ENCODE data around the gene OLR1.

OLR1 gene

DNA sequence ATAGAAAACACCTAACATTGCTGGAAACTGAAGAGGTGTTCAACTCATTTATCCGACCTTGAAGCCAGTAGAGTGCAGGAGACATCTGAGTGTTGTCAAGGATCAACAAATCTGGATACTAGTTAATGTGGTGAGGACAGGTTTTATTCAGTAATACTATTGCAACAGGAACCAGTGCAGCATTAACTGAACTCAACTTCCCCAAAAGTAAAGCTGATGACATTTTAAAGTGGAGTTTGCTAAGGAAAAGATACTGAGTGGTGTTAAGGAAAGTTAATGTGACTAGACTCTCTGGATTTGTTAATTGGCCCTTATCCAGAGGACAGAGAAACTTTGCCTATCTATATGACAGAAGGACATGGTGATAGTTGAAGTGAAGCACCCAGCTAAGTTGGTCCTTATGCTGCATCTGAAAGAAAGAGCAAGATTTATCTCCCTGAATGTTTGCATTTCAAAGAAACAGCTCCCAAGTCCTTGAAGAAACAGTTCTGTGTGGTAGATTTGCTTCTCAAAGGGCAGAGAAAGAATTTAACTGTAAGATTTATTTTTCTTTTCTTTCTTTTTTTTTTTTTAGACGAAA is 40.7 kb downstream of the OLR1 start:
- no peak for DNase-seq (ENCODE audit: low read depth)
- TF ChIP-seq, protein P1, sequence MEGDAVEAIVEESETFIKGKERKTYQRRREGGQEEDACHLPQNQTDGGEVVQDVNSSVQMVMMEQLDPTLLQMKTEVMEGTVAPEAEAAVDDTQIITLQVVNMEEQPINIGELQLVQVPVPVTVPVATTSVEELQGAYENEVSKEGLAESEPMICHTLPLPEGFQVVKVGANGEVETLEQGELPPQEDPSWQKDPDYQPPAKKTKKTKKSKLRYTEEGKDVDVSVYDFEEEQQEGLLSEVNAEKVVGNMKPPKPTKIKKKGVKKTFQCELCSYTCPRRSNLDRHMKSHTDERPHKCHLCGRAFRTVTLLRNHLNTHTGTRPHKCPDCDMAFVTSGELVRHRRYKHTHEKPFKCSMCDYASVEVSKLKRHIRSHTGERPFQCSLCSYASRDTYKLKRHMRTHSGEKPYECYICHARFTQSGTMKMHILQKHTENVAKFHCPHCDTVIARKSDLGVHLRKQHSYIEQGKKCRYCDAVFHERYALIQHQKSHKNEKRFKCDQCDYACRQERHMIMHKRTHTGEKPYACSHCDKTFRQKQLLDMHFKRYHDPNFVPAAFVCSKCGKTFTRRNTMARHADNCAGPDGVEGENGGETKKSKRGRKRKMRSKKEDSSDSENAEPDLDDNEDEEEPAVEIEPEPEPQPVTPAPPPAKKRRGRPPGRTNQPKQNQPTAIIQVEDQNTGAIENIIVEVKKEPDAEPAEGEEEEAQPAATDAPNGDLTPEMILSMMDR (conservative IDR thresholded peaks at IDR 0.05; ENCODE audit: low read length), result no peak
- H3K4me3 ChIP-seq (ENCODE audit: low read length), result no peak overlapping the region

DNA sequence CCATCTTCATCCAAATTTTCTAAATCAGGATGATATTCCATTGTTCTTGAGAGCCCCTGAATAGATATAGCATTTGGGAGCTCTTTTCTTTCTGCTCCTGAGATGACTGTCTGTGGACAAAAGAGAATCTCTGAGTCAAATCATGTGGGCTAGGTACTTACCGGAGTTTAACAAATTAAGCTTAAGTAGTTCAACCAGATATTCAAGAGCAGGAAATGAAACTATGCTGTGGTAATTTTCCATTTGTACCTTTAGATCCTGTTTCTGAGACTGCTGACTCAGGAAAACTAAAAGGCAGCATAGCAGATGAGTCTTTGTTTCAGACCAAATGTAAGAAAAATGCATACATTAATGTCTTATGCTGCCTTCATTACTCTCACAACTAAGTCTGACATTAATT is 41.9 kb downstream of the OLR1 start, which contains the start of gene CLEC7A:
CLEC7A (minus strand) TSS at position 158 of the 400 bp plus-strand sequence; CDS start at position 41, 117 bp downstream.
- DNase-seq (ENCODE audit: low read depth), result no peak
- H3K4me3 ChIP-seq (ENCODE audit: low read length), result no peak within 1 kb of the TSS
- TF ChIP-seq, protein P1 (conservative IDR thresholded peaks at IDR 0.05; ENCODE audit: low read length), result no peak

DNA sequence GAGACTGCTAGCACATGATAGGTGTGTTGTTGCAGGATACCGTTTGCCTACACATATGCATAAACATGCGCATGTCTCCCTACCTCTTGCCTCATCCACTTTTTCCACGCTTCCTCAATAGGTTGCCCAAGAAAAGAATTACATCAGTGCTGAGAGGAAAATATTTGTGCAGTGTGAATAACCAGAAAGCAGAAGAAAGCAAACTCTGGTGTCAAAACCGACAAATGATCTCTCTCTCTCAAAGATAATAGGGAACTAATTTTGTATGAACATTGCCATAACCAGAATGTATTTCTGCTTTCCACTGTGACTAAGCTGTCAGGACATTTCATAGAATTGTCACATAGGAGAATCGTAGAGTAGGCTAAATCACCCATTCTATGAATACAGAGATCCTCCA is 43.2 kb downstream of the OLR1 start:
- TF ChIP-seq, protein P1 (conservative IDR thresholded peaks at IDR 0.05; ENCODE audit: low read length), result no peak
- no peak overlapping the region for H3K4me3 ChIP-seq (ENCODE audit: low read length)
- no peak for DNase-seq (ENCODE audit: low read depth)

DNA sequence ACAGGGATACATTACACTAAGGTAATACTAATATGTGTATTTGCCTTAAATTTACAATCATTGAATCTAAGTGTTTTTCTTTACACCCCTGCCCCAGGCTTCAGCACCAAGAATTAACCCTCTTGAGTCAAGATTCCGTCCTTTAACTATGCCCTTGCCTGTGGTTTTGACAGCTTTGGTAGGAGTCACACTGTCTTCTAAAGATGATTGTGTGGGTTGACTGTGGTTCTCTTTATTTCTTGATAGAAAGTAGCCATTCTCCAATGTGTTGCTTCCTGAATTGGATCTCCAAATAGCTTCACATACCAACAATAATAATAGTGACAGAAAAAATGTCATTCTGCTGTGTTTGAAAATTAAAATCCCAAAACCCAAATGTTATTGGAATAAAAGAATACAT is 45.5 kb downstream of the OLR1 start:
- TF ChIP-seq, protein P1 (conservative IDR thresholded peaks at IDR 0.05; ENCODE audit: low read length), result no peak
- DNase-seq (ENCODE audit: low read depth), result no peak
- no peak overlapping the region for H3K4me3 ChIP-seq (ENCODE audit: low read length)

DNA sequence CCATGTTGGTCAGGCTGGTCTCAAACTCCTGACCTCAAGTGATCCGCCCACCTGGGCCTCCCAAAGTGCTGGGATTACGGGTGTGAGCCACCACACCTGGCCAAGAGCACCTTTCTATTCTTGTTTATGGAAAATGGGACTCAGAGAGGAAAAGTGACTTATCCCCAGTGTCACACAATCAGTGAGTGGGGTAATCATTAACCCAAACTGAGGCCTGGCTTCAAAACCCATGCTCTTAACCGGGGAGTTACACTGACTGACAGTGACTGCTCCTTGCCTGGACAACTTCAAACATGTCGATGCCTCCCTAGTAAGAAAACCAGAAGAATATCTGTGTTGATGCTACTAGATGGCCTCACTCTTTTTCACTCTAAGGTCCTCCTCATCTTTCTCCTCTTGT is 49.2 kb downstream of the OLR1 start:
- no peak overlapping the region for H3K4me3 ChIP-seq (ENCODE audit: low read length)
- TF ChIP-seq, protein P1 (conservative IDR thresholded peaks at IDR 0.05; ENCODE audit: low read length), result no peak
- no peak for DNase-seq (ENCODE audit: low read depth)

DNA sequence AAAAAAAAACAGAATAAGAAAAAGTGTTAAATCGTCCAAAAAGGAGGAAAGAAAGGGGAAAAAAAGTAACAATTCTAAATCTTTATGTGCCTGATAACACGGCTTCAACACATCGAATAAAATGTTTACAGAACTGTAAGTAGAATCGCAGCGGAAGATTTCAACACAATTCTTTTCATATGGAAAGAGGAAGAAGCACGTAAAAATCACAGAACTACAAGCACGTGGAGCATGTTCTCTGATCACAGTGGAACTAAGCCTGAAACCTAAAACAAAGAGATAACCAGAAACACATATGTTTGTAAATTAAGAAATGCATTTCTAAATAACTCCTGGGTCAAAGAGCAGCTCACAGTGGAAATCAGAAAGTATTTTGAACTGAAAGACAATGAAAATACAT is 50.7 kb downstream of the OLR1 start:
- no peak for DNase-seq (ENCODE audit: low read depth)

DNA sequence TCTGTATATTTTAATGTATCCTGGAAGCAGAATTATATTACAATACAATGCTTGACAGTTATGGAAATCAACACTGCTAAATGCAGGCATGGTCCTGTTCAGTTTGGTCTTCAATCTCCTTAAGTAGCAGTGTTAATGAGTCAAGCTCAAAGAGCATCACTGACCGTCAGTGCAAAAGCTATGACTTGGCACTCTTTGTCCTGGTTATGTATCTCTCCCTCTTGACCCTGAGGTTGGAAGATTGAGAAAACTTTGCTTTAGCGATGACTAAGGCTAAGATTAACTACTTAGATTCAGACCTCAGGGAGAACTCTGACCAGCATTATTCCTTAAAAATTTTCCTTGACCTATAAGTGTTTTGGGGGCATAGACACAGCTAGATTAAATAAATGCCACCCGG is 52.9 kb downstream of the OLR1 start:
- H3K4me3 ChIP-seq (ENCODE audit: low read length), result no peak overlapping the region
- TF ChIP-seq, protein P1 (conservative IDR thresholded peaks at IDR 0.05; ENCODE audit: low read length), result no peak
- DNase-seq (ENCODE audit: low read depth), result no peak

More for the DNA sequence above, 50.7 kb downstream of the OLR1 start:
- TF ChIP-seq, protein P1 (conservative IDR thresholded peaks at IDR 0.05; ENCODE audit: low read length), result no peak
- no peak overlapping the region for H3K4me3 ChIP-seq (ENCODE audit: low read length)
